COLO668 (cell line): ENCODE measurements around the gene PAXX.

ENCODE experiments used
- DNase-seq: peaks from one replicate; lab custom pipeline; 2025; ENCODE audit not compliant: unreplicated experiment; lab: John Stamatoyannopoulos, UW

The PAXX gene

DNA sequence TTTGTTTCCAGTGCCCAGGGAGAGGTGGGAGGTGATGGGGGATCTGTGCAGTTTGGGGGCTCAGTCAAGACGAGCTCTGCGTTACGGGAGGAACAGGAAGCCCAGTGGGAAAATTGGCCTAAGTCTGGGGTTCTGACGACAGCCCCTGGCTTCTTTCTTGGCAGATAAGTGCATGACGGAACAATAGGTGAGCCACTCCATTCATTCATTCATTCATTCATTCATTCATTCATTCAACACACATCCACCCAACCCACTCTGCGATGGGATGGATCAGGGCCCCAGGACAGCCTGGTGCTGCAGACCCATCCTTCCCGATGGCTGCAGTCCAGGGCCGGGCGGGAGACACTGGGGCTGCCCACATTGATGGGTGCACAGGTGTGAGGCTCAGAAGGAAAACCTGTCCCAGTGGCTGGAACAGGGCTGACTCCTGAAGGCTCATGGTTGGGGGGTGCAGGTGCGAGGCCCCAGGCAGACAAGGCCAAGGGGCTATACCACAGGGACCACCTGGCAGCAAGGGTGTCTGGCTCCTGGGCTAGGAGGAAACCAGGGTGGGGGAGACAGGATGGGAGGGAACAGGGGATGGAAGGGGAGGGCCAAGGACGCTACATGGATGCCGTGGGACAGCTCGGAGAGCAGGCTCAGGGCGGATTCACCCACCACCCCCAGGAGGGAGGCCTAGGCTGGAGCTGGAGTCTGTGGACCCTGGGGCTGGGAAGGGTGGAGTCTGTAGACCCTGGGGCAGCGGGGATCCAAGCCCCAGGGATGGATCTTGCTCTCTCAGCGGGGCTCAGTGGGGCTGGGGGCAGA is 11.3 kb upstream of the PAXX start:
- no peak for DNase-seq

DNA sequence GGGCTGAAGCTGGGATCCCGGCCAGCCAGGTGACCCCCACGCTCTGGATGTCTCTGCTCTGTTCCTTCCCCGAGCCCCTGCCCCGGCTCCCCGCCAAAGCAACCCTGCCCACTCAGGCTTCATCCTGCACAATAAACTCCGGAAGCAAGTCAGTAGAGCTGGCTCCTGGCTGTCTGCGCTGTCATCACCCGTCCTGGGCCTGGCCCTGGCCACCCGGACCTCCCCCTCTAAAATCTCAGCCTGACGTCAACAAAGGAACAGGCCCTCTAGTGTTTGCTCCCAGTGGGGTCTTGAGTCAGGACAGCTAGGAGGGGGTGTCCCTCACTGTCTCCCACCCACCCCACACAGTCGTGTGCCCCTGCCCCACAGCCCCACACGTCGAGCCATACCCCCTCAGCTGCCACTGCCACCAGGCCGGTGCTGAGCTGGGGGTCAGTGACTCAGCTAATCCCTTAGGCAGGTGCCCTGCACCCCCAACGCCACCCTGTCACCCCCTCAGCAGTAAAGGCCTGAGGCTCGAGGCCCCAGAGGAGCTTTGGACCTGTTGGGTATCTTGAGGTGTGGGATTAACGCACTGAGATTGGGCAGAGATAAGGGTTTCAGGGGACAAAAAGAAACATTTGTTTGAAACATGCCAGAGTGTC is 10.5 kb upstream of the PAXX start:
- no peak for DNase-seq

DNA sequence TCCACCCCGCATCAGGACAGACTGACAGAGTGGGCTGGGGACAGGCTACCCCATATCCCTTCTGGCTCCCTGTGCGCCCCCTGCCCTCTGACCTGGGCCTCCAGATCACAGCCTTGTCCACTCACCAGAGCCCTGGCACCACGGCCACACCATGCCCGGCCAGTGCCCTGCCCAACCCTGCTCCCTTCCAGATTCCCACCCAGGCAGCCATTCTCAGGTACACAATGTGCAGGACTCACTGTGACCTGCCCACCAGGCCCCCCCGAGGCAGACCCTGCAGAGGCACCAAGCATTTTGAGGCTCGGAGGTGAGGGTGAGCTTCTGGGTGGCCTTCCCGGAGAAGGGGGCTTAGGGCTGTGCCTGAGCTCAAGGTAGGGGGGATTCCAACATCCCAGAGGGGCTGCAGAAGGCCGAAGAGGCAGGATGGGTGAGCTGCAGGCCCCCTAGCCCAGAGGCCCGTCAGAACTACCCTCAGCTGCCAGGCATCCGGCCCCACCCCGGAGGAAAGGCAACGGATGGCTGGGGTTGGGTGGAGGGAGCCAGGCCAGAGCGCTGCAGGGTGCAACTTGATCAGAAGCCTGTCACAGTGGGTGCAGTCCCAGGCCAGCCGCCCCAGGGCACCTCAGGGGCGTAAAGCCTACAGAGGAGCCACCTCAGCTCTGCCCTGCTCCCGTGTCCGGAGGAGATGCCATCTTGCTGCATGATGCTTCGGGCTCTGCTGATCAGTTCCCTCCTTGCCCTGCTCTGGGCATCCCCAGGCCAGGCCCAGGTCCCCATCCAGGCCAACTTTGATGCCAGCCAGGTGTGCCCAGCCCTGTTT is 9.8 kb upstream of the PAXX start, which contains the start of gene LCNL1:
Gene LCNL1, plus strand, starts transcription at position 762 of the 820 bp plus-strand sequence. CDS start 594 bp downstream, outside the sequence.
- DNase-seq = peak; percentile 31

DNA sequence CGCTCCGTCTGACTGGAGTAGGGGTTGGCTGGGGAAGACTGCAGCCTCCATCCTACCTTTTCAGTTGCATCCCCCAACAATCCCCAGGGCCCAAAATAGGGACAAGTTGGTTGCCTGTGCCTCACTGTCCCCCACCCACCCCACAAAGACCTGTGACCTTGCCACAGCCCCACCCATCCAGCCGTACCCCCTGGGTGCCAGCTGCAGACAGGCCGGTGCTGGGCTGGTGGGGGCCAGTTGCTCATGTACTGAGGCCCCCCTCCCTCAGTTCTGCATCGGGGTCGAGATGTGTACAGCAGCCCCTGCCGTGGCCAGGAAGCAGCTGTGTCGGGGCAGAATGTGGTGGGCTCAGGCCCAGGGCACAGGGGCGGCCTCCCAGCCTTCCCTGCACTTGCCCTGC is 9.1 kb upstream of the PAXX start:
- DNase-seq = no peak

DNA sequence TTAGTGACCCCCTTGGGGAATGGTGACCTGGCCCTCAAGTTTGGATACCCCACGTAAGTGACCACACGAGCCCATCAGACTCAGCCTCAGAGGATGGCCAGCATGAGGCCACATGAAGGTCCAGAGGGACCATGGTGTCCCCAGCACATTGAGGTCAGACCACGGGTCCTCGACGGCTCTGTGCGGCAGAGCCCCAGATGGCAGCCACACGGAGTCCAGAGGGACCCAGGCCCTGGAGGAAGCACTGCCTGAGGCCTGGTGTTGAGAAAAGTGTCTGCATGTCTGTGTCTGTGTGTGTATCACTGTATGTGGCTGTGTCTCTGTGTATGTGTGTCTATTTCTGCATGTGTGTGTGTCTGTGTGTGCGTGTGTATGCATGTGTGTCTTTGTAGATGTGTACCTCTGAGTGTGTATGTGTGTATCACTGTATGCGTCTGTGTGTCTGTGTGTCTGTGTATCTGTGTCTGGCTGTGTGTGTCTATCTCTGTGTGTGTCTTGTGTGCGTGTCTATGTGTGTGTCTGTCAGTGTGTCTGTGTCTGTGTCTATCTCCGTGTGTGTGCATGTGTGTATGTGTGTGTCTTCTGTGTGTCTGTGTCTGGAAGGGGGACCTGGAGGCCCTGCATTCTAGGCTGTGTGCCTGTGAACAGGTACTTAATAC is 8.4 kb upstream of the PAXX start:
- DNase-seq = no peak

DNA sequence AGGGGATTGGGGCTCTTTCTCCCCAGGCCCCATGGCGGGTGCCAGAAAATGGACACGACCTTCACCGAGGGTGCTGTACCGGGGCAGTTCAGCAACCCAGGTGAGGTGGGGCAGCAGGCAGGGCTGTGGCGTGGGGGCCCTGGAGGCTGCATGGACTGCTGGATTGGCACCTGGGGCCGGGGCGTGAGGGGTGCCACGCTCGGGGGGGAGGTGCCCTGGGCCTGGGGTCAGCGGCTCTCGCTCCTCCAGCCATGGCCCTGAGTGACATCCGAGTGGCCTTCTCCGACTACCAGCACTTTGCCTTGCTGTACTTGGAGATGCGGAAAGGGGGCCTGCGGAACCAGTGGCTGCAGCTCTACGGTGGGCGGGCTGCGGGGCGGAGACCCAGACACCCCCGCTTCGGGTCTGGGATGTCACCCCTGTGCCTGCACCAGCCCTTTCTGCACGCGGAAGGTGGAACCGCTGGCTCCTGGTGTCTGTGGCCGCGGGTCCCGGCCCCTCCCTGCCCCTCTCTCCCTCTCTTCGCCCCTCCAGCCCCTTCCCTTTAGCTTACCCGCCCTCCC is 7.7 kb upstream of the PAXX start:
- DNase-seq = no peak

DNA sequence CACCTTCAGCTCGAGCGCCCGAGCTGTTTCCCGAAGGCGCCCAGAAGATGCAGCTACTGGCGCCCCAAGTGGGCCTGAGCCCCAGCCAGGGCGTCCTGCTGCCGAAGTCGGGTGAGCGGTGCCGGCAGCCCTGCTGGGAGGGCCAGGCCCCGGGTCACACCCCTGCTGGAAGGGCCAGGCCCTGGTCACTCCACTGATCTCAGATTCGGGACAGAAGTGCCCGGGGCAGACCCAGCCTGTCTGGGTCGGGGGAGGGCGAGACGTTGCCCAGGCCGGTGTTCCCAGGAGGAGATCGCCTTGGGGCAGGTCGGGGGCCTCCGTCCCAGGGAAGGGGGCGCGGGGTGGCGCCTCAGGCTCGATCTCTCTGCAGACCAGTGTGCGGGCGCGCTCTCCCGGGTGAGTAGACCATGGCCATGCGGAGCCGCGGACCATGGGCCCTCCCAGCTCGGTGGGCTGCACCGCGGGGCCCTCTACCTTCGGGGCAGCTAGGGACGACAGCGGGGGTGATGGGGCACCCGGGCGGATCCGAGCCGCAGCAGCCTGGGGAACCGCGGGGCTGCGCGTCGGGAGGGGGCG is 7.1 kb upstream of the PAXX start:
- no peak for DNase-seq

DNA sequence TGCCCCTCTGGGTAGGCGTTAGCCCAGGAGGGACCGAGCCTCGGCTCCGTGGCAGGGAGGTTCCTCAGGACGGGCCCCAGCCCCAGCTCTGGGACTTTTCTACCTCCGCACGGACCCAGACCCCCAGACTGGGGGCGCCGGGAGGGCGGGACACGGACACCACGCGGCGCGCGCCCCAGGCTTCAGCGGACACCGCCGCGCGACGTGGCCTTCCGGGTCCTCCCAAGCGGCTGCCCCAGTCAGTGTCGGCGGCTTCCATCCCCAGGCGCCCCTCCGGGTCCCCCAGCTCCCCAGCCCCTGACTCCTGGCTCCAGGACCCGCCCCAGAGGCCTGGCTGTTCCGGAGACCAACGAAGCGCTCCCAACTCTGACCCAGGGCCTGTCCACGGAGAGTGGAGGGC is 6.4 kb upstream of the PAXX start:
- DNase-seq = no peak

DNA sequence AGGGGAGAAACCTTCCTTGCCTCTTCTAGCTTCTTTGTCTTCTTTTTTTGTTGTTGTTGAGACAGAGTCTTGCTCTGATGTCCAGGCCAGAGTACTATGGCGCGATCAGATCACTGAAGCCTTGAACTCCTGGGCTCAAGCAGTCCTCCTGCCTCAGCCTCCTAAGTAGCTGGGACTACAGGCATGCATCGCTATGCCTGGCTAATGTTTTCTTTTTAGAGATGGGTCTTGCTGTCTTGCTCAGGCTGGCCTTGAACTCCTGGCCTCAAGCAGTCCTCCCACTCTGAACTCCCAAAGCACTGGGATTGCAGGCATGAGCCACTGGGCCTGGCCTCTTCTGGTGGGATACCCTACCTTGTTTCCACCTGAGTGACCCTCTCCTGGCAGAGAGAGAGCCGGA is 3.4 kb upstream of the PAXX start:
- DNase-seq = no peak

DNA sequence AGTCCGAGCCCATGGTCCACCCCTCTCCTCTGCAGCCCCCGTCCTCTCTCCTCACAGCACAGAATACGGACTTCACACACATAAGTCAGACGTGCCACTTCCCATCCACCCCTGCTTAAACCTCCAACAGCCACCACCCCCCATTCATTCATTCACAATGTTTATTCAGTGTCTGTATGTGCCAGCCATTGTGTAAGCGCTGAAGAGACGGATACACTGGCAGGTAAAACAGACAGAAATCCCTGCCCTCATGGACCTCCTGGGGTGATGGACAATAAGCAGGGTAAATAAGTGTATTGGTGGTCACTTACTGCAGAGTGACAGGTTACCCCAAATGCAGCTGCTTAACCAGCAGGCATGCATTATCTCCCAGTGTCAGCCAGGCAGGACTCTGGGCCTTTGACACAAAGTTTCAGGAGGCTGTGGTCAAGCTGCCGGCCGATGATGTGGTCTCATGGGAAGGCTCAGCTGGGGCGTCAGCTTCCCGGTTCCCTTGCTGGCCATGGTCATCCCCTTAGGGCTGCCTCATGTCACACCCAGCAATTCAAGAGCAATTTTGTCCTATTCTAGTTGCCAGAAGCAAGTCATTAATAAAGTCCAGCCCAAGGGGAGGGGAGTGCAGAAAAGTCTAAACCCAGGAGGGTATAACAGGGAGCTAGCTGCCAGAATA is 1.8 kb upstream of the PAXX start:
- peak; percentile 81 for DNase-seq

DNA sequence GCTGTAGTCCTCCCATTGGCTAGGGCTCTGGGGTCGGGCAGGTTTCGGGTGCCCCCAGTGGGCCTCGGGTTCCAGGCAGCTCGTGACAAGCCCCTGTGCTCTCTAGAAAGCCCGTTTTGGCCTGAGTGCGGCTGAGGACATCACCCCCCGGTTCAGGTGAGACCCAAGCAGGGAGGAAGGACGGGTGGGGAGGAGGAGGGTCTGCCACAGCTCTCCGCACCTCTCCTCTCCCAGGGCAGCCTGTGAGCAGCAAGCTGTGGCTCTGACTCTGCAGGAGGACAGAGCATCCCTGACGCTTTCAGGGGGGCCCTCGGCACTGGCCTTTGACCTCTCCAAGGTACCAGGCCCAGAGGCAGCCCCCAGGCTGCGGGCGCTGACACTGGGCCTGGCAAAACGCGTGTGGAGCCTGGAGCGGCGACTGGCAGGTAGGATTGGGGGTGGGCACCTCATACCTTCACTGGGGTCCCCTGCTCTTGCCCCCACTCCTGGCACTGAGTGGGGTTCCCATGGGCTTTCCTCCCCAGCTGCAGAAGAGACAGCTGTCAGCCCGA is 672 bp downstream of the PAXX start:
- DNase-seq = no peak

DNA sequence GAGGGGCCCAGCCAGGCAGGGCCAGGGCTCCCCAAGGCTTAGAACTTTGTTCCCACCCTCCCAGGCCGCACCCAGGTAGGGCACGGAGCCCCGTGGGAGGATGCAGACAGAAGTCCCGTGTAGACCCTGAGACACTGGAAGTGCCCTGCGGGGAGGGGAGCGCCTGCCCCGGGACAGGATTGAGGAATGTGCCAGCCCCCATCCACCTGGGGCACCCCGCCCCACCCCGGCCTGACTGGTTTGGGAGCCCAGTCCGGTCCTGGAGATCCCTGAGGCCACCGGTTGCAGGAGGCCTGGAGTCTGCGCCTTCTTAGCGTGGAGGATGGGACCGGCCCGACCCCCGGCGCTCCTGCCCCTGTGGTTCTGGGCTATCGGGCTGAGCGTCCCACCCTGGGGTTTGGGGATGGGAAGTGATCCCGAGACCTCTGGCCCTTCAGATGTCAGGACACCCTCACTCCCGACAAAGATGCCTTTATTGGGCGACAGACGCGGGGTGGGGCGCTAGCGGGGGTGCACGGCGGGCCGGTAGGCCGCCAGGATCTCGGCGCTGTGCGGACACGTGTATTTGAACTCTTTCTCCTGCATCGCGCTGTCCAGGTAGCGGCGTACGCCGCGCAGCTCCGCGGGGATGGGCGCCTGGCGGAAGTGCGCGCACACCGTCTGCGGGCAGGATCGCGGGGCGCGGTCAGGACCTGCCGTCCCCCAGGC is 2.1 kb downstream of the PAXX start:
- DNase-seq = no peak

DNA sequence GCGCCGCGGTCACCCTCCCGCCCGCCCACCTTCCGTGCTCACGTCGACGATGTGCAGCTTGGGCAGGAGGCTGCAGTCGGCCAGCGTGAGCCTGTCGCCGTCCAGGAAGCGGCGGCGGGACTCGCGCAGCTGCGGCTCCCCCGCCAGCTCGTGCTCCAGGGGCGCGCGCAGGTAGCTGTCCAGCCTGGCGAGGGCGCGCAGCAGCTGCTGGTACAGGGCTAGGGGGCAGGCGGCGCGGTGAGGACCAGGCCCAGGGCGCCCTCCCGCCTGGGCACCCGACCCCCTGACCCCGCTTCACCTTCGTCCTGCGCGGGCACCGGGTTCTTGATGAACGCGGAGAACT is 2.6 kb downstream of the PAXX start:
- no peak for DNase-seq

DNA sequence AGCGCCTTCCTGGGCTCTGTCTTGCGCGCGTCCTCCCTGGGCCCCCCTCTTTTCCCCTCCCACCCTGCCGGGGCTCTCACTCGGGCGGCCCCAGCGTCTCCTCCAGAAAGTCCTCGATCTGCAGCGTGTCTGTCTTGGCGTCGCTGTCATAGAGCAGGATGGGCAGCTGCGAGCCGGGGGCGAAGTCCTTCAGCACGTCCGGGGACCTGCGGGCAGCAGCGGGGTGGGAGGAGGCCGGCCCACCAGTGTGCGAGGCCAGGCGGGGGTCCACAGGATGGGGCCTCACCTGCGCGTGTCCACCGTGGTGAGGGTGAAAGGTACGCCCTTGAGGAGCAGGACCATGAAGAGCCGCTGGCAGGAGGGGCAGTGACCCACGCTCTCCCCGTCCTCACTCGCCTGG is 3.1 kb downstream of the PAXX start:
- no peak for DNase-seq

DNA sequence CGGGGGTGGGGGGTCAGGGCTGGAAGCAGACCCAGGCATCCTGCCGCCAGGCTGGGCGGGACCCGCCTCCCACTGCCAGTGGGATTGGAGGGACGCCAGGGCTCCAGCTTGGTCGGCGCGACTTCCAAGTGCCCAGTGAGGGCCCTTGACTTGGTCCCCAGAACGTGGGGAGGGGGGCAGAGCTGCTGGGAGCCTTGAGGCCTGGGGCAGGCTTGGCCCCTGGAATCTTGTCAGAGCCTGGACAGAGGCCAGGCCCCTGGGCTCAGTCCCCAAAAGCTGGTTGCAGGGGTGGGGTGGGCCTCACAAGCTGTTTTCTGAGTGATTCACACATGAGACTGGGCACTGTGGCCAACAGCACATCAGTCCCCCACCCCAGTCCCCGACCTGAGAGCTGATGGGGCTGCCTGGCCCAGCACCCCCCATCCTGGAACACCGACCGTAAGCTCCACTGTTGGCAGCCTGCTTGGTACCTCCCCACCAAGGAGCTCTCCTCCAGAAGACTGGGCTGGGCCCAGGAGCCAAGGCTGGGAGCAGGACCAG is 3.6 kb downstream of the PAXX start:
- no peak for DNase-seq

DNA sequence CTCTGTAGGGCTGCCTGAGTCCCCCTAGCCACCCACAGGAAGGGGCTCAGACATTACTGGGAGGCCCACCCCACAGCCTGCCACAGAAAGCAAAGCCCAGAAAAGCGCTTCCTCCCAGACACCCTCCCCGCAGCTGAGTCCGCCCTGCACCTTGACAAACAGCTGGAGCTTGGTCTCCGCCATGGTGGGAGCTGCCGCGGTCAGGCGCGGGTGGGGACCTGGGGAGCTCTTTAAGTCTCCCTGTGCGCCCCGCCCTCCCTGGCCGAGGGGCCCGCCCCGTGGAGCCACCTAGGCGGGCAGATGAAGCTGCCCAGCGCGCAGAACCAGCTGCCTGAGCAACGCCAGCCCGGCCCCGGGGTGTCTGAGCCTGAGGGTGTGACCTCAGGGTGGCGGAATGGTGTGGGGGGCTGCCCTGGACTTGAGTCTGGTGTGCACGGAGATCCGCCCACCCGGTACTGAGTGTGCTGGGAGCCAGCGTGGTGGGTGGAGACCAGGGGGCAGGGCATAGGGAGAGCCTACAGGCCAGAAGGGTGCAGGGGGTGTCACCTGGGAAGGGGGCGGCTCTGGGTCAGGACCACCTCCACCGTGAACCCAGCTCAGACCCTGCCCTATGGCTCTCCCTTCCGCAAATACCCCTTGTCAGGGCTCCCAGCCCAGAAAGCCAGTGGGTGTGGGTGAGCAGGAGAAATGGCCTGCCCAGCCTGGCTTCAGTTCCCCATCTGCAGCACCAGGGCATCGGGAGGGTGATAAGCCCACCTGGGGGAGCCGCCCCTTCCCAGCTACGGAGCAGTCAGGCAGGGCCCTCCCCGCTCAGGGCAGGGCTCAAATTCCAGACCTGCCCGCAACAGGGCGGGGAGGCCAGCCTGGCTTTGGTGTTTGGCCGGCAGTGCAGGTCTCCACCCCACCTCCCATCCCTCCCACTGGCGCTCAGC is 4.4 kb downstream of the PAXX start, which contains the start of gene CLIC3:
Gene CLIC3, minus strand, starts transcription at position 208 of the 932 bp plus-strand sequence. Its CDS starts 25 bp downstream, at position 183.
- peak; percentile 60 for DNase-seq

DNA sequence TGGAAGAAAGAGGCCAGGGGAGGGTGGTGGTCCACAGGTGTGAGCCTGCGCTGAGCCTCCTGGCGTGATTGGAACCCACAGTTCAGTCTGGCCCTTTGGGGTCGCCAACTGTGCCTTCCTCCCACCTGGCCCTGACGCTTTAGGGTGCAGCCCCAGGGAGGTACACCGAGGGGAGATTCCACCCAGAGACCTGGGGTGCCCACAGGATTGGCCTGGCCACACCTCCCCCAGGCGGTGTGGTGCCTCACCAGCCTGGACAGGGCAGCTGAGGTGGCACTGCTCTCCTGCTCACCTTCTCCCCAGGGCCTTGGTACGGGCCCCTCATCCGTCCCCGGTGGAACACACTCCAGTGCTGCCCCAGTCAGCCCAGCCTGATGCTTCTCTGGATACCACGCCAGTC is 5.1 kb downstream of the PAXX start:
- no peak for DNase-seq

DNA sequence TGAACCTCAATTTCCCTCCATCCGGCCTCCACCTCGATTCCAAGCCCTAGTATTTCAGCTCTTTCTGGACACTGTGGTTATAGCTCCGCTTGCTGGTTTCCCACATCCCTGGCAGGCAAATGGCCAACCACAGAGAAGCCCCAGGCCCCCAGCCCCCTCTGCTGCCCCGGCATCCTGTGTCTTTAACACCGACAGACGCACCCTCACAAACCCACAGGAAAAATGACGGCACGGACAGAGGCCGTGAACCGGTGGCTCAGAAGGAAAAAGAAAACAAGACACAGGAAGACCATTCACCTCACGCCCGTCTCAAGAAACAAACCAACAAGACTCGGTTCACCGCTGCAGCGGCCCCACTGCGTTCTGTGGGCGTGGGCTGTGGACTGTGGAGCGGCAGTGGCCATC is 5.6 kb downstream of the PAXX start:
- DNase-seq = peak; percentile 15
